NCI-H345 (cell line): ENCODE measurements around the gene POU6F1.
"Not testable (repeated sequence)": the region's sequence is repeated elsewhere in the genome, so short reads cannot be mapped to it uniquely, and the experiment has no call there.

Source experiments
- DNase-seq: peaks from one replicate; lab custom pipeline; 2025; lab: John Stamatoyannopoulos, UW

Gene POU6F1

GRCh38 chr12:51227112-51227511 lies 9.2 kb upstream of the POU6F1 start:
- not testable (repeated sequence) for DNase-seq

- DNase-seq, result no peak
These were observed 7.9 kb upstream of the POU6F1 start for GRCh38 chr12:51225771-51226170.

GRCh38 chr12:51225234-51225633 lies 7.4 kb upstream of the POU6F1 start:
- no peak for DNase-seq

- no peak for DNase-seq
These were observed 6.8 kb upstream of the POU6F1 start for GRCh38 chr12:51224625-51225024.

GRCh38 chr12:51222461-51222860 lies 4.6 kb upstream of the POU6F1 start:
- no peak for DNase-seq

- DNase-seq, result not testable (repeated sequence)
These were observed 2.0 kb upstream of the POU6F1 start for GRCh38 chr12:51219857-51220256.

GRCh38 chr12:51219322-51219721 lies 1.5 kb upstream of the POU6F1 start:
- DNase-seq, result no peak

GRCh38 chr12:51218607-51219161 lies 822 bp upstream of the POU6F1 start:
- no peak for DNase-seq

GRCh38 chr12:51217133-51217967 lies 512 bp downstream of the POU6F1 start:
- peak; percentile 14 for DNase-seq

GRCh38 chr12:51216642-51217041 lies 1.2 kb downstream of the POU6F1 start:
- no peak for DNase-seq

- DNase-seq, result no peak
These were observed 3.0 kb downstream of the POU6F1 start for GRCh38 chr12:51214895-51215294.

- no peak for DNase-seq
These were observed 7.0 kb downstream of the POU6F1 start for GRCh38 chr12:51210690-51211395.

GRCh38 chr12:51209259-51209658 lies 8.6 kb downstream of the POU6F1 start:
- DNase-seq, result no peak

GRCh38 chr12:51208016-51208660 lies 9.7 kb downstream of the POU6F1 start:
- DNase-seq, result no peak

GRCh38 chr12:51205350-51205749 lies 12.5 kb downstream of the POU6F1 start:
- no peak for DNase-seq

- DNase-seq, result no peak
These were observed 15.1 kb downstream of the POU6F1 start for GRCh38 chr12:51202718-51203117.

- DNase-seq, result no peak
These were observed 17.1 kb downstream of the POU6F1 start for GRCh38 chr12:51200806-51201205.

GRCh38 chr12:51200156-51200555 lies 17.7 kb downstream of the POU6F1 start:
- no peak for DNase-seq

GRCh38 chr12:51199366-51199945 lies 18.4 kb downstream of the POU6F1 start:
- no peak for DNase-seq

- no peak for DNase-seq
These were observed 19.1 kb downstream of the POU6F1 start for GRCh38 chr12:51198568-51199365.
